DOHH2 (cell line): ENCODE measurements around the gene HDLBP.

Experiments
- EZH2phosphoT487 ChIP-seq: fragments of 200-600 bp; sonication (generic); IDR thresholded peaks from 2 replicates; pipeline ENCODE4 v1.6.1; 2017; ENCODE audit warnings: borderline replicate concordance, mild to moderate bottlenecking, antibody characterized with exemption, low read length, moderate library complexity, mixed read lengths
- TF ChIP-seq, protein P1 (sequence below): fragments of 200-600 bp; sonication (generic); IDR thresholded peaks from one replicate; pipeline ENCODE4 v1.5.1; 2014; ENCODE audit warnings: antibody characterized with exemption, mild to moderate bottlenecking, low read depth, low read length; ENCODE audit not compliant: poor library complexity, severe bottlenecking

DNA sequence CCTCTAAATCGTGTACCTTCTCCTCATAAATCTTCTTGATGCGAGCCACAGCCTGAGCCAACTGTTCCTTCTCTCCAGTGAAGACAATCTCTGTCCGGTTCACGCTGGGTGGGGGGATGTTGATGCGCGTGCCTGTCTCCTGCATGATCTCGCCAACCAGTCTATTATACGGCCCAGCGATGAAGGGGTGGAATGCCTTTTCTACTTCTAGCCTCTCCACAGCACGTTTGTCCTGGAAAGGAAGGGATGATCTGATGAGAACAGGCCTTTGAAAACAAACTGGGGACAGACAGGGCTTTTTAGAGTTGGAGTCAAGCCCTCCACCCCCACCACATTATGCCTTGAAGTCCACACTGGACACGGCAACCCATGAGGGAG is 59.3 kb downstream of the HDLBP start:
- TF ChIP-seq, protein P1, sequence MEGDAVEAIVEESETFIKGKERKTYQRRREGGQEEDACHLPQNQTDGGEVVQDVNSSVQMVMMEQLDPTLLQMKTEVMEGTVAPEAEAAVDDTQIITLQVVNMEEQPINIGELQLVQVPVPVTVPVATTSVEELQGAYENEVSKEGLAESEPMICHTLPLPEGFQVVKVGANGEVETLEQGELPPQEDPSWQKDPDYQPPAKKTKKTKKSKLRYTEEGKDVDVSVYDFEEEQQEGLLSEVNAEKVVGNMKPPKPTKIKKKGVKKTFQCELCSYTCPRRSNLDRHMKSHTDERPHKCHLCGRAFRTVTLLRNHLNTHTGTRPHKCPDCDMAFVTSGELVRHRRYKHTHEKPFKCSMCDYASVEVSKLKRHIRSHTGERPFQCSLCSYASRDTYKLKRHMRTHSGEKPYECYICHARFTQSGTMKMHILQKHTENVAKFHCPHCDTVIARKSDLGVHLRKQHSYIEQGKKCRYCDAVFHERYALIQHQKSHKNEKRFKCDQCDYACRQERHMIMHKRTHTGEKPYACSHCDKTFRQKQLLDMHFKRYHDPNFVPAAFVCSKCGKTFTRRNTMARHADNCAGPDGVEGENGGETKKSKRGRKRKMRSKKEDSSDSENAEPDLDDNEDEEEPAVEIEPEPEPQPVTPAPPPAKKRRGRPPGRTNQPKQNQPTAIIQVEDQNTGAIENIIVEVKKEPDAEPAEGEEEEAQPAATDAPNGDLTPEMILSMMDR: no peak
- no peak for TF ChIP-seq EZH2phosphoT487
